GM12878 (cell line): ENCODE results near the gene CENPH. TPM values are rescaled to one million over a fixed set of nuclear protein-coding genes. Genes with fewer than 3 reads are reported as not detected.

Experiments
- ATF2 ChIP-seq: IDR thresholded peaks from 2 replicates; pipeline ENCODE4 v1.6.1; 2012; ENCODE audit warnings: low read length, inconsistent platforms
- CUX1 ChIP-seq: IDR thresholded peaks from 2 replicates; pipeline ENCODE4 v1.6.1; 2012; ENCODE audit warnings: improper control_type of control experiment, low read depth, low read length; ENCODE audit not compliant: insufficient replicate concordance
- ELK1 ChIP-seq: IDR thresholded peaks from 2 replicates; pipeline ENCODE4 v1.6.1; 2012; ENCODE audit warnings: low read depth, low read length, improper control_type of control experiment
- EZH2 ChIP-seq: IDR thresholded peaks from 2 replicates; pipeline ENCODE4 v1.6.1; 2012; ENCODE audit warnings: low read depth, mild to moderate bottlenecking, control low read depth, inconsistent platforms, low read length, borderline replicate concordance; ENCODE audit not compliant: control insufficient read depth
- GABPA ChIP-seq: IDR thresholded peaks from 2 replicates; pipeline ENCODE4 v1.6.1; 2014; ENCODE audit warnings: antibody characterized with exemption, low read depth, mild to moderate bottlenecking, inconsistent platforms
- HDAC6 ChIP-seq: fragments of 200-600 bp; sonication (generic); IDR thresholded peaks from one replicate; pipeline ENCODE4 v1.8.0; 2017; ENCODE audit warnings: antibody characterized with exemption; ENCODE audit not compliant: unreplicated experiment
- NBN ChIP-seq: fragments of 450-650 bp; IDR thresholded peaks from 2 replicates; pipeline ENCODE4 v1.6.1; 2016
- PKNOX1 ChIP-seq: fragments of 450-650 bp; IDR thresholded peaks from 2 replicates; pipeline ENCODE4 v1.6.1; 2016; ENCODE audit warnings: mild to moderate bottlenecking
- POLR2AphosphoS2 ChIP-seq: IDR thresholded peaks from 2 replicates; pipeline ENCODE4 v1.6.1; 2011; ENCODE audit warnings: low read depth, mild to moderate bottlenecking, low read length, improper control_type of control experiment, moderate library complexity
- POU2F2 ChIP-seq: IDR thresholded peaks from 3 replicates; pipeline ENCODE4 v1.6.1; 2011; ENCODE audit warnings: low read depth, mild to moderate bottlenecking, low read length, borderline replicate concordance
- RELA ChIP-seq: fragments of 450-650 bp; IDR thresholded peaks from 2 replicates; pipeline ENCODE4 v1.8.0; 2014; ENCODE audit warnings: borderline replicate concordance; ENCODE audit not compliant: partially characterized antibody
- RFX5 ChIP-seq: IDR thresholded peaks from 2 replicates; pipeline ENCODE4 v1.6.1; 2011; ENCODE audit warnings: low read depth, low read length, improper control_type of control experiment
- ZBED1 ChIP-seq: IDR thresholded peaks from 2 replicates; pipeline ENCODE4 v1.6.1; 2016; ENCODE audit warnings: borderline replicate concordance
- ZNF687 ChIP-seq: fragments of 450-650 bp; IDR thresholded peaks from 2 replicates; pipeline ENCODE4 v1.6.1; 2017; ENCODE audit warnings: mild to moderate bottlenecking, moderate library complexity
- ZSCAN29 ChIP-seq: fragments of 450-650 bp; IDR thresholded peaks from 2 replicates; pipeline ENCODE4 v1.6.1; 2017; ENCODE audit warnings: mild to moderate bottlenecking, moderate library complexity
- polyA plus RNA-seq, 11 experiments: library from polyadenylated mRNA; depleted of rRNA in 4 of 11; unstranded in 6 of 11; stranded (reverse) in 5 of 11; fragments of >200 nt; fragmentation: Nextera tagmentation in 4 of 11; fragmentation: Illumina TruSeq in 1 of 11; extraction: Ambion mirVana in 4 of 11; extraction: Trizol in 1 of 11; gene quantifications; 1 replicate in 1 of 11; 2 replicates in 10 of 11; pipeline versions ENCODE4 v1.2.1 to v1.2.3, GENCODE V29; 2011 to 2016; ENCODE audit warnings: inconsistent platforms in 2 of 11, missing spikeins in 2 of 11, low read depth in 1 of 11
- total RNA-seq, 4 experiments: library from RNA; depleted of rRNA in 3 of 4; stranded (reverse); fragments of >200 nt in 3 of 4; fragmentation: Illumina TruSeq in 1 of 4; extraction: Trizol in 1 of 4; gene quantifications; 2 replicates each; pipeline versions ENCODE4 v1.2.1 to v1.2.3, GENCODE V29; 2013 to 2021

Gene CENPH
- total and polyA plus RNA-seq, 10 of the 15 experiments (the other 5 are each of a cell fraction or from before 2014, with no cell fraction given) = 7.3 to 65.6 (median 45.9) TPM

- peak; percentile 46 for TF ChIP-seq ZNF687
- no peak for TF ChIP-seq ELK1
- TF ChIP-seq NBN = peak; percentile 96
- no peak for TF ChIP-seq CUX1
- no peak for TF ChIP-seq ZSCAN29
- TF ChIP-seq RFX5 = peak; percentile 82
- TF ChIP-seq RELA = peak; percentile 81
- TF ChIP-seq POU2F2 = no peak
- TF ChIP-seq HDAC6 = no peak
- TF ChIP-seq ATF2 = no peak
- TF ChIP-seq POLR2AphosphoS2 = peak; percentile 14; the same call in 1 of the 2 replicates
- TF ChIP-seq ZBED1 = 0 out of 2 replicates have a peak, but pooled peaks have one; percentile 26
- TF ChIP-seq GABPA = 0 out of 2 replicates have a peak, but pooled peaks have one; percentile 47
- no peak for TF ChIP-seq EZH2
- peak; percentile 83 for TF ChIP-seq PKNOX1
Observed at GRCh38 chr5:69217548-69218526, 28.5 kb downstream of the CENPH start (continued).
